GM12873 (cell line): ENCODE data around the gene SCUBE1.

Experiments
- TF ChIP-seq, protein P1 (sequence below): IDR thresholded peaks from 2 replicates; pipeline ENCODE4 v1.5.1; 2012; ENCODE audit warnings: low read depth, mild to moderate bottlenecking, moderate library complexity, low read length, control low read depth; ENCODE audit not compliant: insufficient read depth; ENCODE audit errors: missing control alignments

SCUBE1 gene

DNA sequence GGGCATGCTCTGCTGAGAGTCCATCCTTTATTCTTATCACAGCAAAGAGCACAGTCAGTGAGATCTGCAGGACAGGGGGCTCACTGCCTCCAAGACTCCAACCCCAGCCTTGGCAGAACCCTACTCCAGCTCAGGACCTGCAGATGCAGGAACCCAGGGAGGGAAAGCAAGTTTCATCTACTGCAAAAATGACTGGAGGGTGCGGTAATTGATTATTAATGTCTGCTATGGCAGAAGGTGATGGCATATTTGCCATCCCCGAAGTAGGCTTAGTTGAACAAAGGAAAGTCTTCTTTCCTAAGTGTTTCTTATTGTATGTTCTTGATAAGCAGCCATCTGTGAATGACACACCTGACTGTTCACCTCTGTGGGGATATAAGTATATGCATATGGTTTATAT, 9.2 kb downstream of the SCUBE1 start:
- TF ChIP-seq, protein P1, sequence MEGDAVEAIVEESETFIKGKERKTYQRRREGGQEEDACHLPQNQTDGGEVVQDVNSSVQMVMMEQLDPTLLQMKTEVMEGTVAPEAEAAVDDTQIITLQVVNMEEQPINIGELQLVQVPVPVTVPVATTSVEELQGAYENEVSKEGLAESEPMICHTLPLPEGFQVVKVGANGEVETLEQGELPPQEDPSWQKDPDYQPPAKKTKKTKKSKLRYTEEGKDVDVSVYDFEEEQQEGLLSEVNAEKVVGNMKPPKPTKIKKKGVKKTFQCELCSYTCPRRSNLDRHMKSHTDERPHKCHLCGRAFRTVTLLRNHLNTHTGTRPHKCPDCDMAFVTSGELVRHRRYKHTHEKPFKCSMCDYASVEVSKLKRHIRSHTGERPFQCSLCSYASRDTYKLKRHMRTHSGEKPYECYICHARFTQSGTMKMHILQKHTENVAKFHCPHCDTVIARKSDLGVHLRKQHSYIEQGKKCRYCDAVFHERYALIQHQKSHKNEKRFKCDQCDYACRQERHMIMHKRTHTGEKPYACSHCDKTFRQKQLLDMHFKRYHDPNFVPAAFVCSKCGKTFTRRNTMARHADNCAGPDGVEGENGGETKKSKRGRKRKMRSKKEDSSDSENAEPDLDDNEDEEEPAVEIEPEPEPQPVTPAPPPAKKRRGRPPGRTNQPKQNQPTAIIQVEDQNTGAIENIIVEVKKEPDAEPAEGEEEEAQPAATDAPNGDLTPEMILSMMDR: no peak

DNA sequence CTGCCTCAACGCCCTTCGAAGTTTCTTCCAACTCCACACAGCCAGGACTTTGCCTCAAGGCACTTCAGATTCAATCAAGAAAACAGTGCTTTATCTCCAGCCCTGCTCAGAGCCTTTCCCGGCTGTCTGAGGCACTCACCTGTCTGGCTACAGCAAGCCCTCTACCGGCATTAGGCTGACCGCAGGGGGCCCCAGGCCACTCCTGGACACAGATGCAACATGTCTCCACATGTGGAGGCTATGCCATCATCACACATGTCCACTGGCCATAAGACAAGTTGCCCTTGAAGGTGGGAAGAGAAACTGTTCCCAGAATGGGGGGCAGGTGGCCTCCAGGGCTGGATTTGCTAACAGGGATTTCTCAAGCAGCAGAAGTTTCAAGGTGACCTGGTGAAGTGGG, 10.0 kb downstream of the SCUBE1 start:
- TF ChIP-seq, protein P1: no peak

DNA sequence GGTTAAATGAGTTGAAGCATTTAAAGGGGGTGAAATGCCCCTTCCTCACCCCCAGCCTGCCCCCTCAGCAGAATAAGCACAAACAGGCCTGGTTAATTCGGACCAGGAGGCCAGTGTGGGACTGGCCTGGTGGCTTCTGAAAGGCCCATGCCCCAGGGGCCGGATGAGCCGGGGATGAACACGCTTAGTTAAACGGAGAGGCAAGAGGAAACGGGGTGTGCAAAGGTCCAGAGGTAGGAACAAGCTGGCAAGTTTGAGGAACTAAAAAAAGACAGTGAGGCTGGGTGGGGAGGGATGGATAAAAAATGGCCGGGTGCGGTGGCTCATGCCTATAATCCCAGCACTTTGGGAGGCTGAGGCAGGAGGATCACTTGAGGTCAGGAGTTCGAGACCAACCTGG, 11.5 kb downstream of the SCUBE1 start:
- TF ChIP-seq, protein P1: no peak

- TF ChIP-seq, protein P1: no peak
These were observed 12.1 kb downstream of the SCUBE1 start for GRCh38 chr22:43331069-43331451.

DNA sequence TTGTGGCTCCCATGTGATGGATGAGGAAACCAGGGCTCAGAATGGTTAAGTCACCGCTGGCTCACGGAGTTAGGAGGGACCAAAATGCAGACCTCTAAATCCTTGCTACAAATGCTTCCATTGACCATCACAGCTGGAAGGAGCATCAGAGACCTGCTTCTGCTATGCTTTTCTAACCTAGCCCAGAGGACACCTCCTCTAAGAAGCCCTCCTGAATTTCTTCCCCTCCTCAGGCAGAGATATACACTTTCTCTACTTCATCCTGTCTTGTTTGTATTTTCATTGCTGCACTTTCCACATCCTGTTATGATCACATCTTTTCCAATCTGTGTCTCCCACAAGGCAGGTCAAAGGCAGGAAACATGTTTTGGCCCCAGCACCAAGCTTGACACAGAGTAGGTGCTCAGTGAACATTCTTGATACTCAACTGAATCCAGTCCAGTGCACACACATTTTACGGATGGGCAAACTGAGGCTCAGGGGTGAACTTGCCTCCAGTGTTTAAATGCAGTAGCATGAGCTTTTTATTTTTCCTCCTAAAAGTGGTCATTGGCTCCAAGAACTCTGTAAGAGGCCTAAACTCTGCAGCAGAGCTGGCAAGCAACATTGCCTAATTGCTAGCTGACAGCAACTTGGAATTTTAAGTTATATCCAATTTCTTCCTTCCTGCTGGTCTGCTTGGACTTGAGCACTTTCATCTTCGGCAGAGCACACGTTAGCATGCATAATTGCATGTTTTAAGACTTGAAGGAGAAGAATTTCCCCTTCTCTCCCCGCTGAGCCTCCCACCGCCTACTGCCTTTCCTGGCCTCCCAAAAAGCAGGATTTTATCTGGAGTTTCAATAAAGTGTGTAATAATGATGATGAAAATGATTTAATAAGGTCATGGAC, 12.7 kb downstream of the SCUBE1 start:
- TF ChIP-seq, protein P1: no peak

GRCh38 chr22:43329061-43329460, 14.1 kb downstream of the SCUBE1 start:
- TF ChIP-seq, protein P1: no peak

- TF ChIP-seq, protein P1: no peak
These were observed 16.1 kb downstream of the SCUBE1 start for GRCh38 chr22:43327157-43327438.
